Spleen (tissue), 7 donors: Measurements from ENCODE around the gene TOP3B.

ENCODE experiments used
- CTCF ChIP-seq, 11 experiments: fragments of 200-600 bp in 7 of 11; fragments of 450-650 bp in 4 of 11; sonication (generic) in 4 of 11; IDR thresholded peaks in 8 of 11; conservative IDR thresholded peaks in 3 of 11; 1 replicate in 7 of 11; 2 replicates in 4 of 11; pipeline versions ENCODE4 v1.4.0 to v1.8.0; 2016 to 2021; ENCODE audit warnings: antibody characterized with exemption in 11 of 11, inconsistent platforms in 4 of 11, mild to moderate bottlenecking in 1 of 11
- POLR2A ChIP-seq, 3 donors: fragments of 450-650 bp; IDR thresholded peaks; one replicate each; pipeline ENCODE4 v1.5.1; 2017; ENCODE audit warnings: antibody characterized with exemption in 3 of 3, mild to moderate bottlenecking in 1 of 3
- donor health status: DM: no; HTN: no; CAD: no; lungs with moderate emphysema.
- donor health status: DM: no; HTN: no; CAD: no.
- donor health status: DM: no; HTN: no; CAD: no.

- TF ChIP-seq CTCF (IDR thresholded peaks at IDR 0.05 in 8 of 11, conservative IDR thresholded peaks at IDR 0.05 in 3 of 11) (no peak), POLR2A (IDR thresholded peaks at IDR 0.05) (no peak)
Measured at GRCh38 chr22:21946262-21946925, 36.2 kb downstream of the TOP3B start.
